Peyer's patch (tissue), 4 donors: ENCODE data around the gene AKT1. TPM values are rescaled to one million over a fixed set of nuclear protein-coding genes. Genes with fewer than 3 reads are reported as not detected.

Experiments
- DNase-seq, 3 donors: peaks; one replicate each; pipeline ENCODE4 v3.0.0-alpha.2; 2017 to 2019
- H3K27ac ChIP-seq, 4 donors: fragments of 200-600 bp; sonication (generic); one replicate each; pipeline ENCODE4 v1.5.1; 2016 to 2019
- H3K27me3 ChIP-seq, 2 donors: fragments of 200-600 bp; sonication (generic); one replicate each; pipeline ENCODE4 v1.5.1; 2019
- H3K36me3 ChIP-seq, 3 donors: fragments of 200-600 bp; sonication (generic); one replicate each; pipeline ENCODE4 v1.5.1; 2016 to 2019
- H3K4me1 ChIP-seq, 4 donors: fragments of 200-600 bp; sonication (generic); one replicate each; pipeline ENCODE4 v1.5.1; 2016 to 2019
- H3K4me3 ChIP-seq, 4 donors: fragments of 200-600 bp; sonication (generic); 1 replicate in 3 of 4; 2 replicates in 1 of 4; pipeline ENCODE4 v1.5.1; 2016 to 2019; ENCODE audit warnings: mild to moderate bottlenecking in 1 of 4
- H3K9me3 ChIP-seq, 4 donors: fragments of 200-600 bp; sonication (generic); one replicate each; pipeline ENCODE4 v1.5.1; 2016 to 2019; ENCODE audit warnings: mild to moderate bottlenecking in 1 of 4
- POLR2A ChIP-seq, 2 donors: fragments of 450-650 bp; IDR thresholded peaks; one replicate each; pipeline ENCODE4 v1.5.1; 2017; ENCODE audit warnings: antibody characterized with exemption in 2 of 2, mild to moderate bottlenecking in 2 of 2, moderate library complexity in 2 of 2
- total RNA-seq, 4 donors: library from RNA; depleted of rRNA; stranded (reverse); fragments of >200 nt; gene quantifications; one replicate each; pipeline ENCODE4 v1.1.0, GENCODE V29; 2016
- TF ChIP-seq, protein P1 (sequence below), 6 experiments: fragments of 450-650 bp in 4 of 6; fragments of 200-600 bp in 2 of 6; sonication (generic) in 1 of 6; IDR thresholded peaks; one replicate each; pipeline ENCODE4 v1.5.1; 2017 to 2019; ENCODE audit warnings: antibody characterized with exemption in 6 of 6, mild to moderate bottlenecking in 3 of 6, moderate library complexity in 1 of 6

The AKT1 gene
- total RNA-seq, 4 donors from 2014 or later: 85.6 to 259 (median 111) TPM

DNA sequence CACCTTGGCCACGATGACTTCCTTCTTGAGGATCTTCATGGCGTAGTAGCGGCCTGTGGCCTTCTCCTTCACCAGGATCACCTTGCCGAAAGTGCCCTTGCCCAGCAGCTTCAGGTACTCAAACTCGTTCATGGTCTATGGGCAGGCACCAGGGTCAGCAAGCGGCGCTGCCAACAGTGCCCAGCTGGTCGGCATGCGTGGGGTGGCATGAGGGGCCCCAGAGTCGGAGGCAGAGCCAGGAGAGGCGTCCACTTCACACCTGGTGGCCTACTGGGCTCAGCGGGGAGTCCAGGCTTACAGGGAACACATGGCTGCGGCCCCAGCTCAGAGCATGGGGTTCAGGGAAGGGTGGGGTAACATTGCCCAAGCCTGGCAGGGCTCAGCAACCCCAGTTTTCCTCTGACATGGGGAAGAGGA is 20.5 kb downstream of the AKT1 start:
- TF ChIP-seq, protein P1, sequence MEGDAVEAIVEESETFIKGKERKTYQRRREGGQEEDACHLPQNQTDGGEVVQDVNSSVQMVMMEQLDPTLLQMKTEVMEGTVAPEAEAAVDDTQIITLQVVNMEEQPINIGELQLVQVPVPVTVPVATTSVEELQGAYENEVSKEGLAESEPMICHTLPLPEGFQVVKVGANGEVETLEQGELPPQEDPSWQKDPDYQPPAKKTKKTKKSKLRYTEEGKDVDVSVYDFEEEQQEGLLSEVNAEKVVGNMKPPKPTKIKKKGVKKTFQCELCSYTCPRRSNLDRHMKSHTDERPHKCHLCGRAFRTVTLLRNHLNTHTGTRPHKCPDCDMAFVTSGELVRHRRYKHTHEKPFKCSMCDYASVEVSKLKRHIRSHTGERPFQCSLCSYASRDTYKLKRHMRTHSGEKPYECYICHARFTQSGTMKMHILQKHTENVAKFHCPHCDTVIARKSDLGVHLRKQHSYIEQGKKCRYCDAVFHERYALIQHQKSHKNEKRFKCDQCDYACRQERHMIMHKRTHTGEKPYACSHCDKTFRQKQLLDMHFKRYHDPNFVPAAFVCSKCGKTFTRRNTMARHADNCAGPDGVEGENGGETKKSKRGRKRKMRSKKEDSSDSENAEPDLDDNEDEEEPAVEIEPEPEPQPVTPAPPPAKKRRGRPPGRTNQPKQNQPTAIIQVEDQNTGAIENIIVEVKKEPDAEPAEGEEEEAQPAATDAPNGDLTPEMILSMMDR (IDR thresholded peaks at IDR 0.05): no peak
- TF ChIP-seq POLR2A (IDR thresholded peaks at IDR 0.05): no peak
- no peaks in the 10 kb centered on the region for H3K9me3 ChIP-seq
- no peak overlapping the region for H3K27ac ChIP-seq
- peaks cover 0 to 71% (median 0%) of the 10 kb centered on the region in 3 donors for H3K36me3 ChIP-seq
- H3K27me3 ChIP-seq: no peaks in the 10 kb centered on the region
- H3K4me3 ChIP-seq: no peak overlapping the region
- H3K4me1 ChIP-seq: no peaks in the 10 kb centered on the region
- DNase-seq: no peak

DNA sequence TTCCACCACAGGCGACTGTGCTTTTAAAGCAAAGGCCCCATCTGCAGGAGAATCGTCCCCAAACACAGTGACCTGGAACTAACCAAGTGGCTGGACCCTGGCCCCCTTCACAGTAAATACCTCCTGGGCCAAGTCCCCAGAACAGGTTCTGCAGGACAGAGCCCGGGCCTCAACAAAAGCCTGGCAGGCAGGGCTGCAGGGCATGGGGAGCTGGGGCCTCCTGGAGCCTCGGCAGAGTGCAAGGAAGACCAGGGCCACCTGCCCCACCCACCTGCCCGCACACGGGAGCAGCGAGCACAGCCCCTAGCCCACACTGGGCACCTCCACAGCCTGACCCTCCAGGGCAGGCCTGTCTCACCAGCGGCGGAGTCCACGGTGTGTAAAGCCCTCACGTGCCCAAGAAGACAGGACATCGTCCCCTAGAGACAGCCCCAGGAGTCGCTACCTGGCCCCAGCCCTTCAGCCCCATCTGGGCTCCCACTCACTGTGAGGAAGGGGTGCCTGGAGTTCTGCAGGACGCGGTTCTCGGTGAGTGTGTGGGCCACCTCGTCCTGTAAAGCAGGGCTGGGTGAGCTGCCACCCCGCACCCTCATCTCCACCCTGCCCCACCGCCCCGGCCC is 21.0 kb downstream of the AKT1 start:
- no peak overlapping the region for H3K27ac ChIP-seq
- H3K4me3 ChIP-seq: no peak overlapping the region
- DNase-seq: no peak
- no peaks in the 10 kb centered on the region for H3K4me1 ChIP-seq
- peaks cover 0 to 68% (median 0%) of the 10 kb centered on the region in 3 donors for H3K36me3 ChIP-seq
- TF ChIP-seq, protein P1 (IDR thresholded peaks at IDR 0.05): no peak
- no peaks in the 10 kb centered on the region for H3K9me3 ChIP-seq
- H3K27me3 ChIP-seq: no peaks in the 10 kb centered on the region

DNA sequence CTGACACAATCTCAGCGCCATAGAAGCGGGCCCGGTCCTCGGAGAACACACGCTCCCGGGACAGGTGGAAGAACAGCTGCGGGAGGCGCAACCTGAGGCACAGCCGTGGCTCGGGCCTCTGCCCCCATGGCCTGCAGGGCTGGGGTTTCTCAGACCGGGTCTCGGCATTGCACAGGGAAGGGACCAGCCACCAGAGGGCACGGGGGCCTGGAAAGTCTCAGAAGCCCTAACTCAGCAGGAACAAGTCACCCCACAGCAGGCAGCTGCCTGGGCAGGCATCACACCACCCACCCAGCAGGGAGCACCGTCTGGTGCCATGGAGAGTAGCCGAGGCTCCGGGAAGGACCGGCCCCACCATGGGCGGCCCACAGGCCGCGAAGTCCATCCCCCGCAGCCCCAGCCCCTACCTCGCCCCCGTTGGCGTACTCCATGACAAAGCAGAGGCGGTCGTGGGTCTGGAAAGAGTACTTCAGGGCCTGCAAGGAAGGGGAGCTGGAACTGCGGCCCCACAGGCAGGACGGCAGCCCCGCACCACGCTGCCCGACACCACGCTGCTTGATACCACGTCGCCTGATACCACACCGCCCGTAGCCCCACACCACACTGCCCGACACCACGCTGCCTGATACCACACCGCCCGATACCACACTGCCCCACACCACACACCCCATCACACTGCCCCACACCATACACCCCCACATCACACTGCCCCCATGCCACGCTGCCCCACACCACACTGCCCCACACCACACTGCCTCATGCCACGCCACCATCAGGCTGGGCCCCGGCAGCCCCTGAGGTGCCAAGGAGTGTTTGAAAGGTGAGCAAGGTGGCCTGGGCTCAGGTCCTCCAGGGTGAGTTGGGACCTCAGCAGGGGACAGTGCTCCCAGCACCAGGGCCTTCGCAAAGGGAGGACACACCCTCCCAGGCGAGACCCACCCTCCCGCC is 21.8 kb downstream of the AKT1 start:
- no peaks in the 10 kb centered on the region for H3K27me3 ChIP-seq
- DNase-seq: no peak

DNA sequence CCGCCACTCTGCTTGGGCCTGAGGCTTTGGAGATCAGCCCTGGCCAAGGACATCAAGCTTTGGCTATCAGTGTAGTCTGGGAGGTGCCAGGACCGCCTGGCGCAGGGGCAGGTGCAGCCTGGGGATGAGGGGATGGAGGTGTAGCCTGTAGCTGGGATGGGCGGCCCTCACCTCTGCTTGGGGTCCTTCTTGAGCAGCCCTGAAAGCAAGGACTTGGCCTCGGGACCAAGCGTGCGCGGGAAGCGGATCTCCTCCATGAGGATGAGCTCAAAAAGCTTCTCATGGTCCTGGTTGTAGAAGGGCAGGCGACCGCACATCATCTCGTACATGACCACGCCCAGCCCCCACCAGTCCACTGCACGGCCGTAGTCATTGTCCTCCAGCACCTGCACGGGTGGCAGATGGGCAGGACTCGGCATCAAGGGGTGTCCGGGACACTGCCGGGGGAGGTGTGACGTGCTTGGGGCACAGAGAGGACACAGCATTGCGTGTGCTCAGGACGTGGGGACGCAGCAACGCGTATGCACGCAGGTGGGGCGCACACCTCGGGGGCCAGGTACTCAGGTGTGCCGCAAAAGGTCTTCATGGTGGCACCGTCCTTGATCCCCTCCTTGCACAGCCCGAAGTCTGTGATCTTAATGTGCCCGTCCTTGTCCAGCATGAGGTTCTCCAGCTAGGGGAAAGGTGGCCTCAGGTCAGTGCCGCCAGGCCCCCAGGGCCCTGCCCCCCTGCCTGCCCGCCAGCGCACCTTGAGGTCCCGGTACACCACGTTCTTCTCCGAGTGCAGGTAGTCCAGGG is 22.6 kb downstream of the AKT1 start:
- H3K27me3 ChIP-seq: no peaks in the 10 kb centered on the region
- no peaks in the 10 kb centered on the region for H3K9me3 ChIP-seq
- peaks cover 0 to 65% (median 0%) of the 10 kb centered on the region in 3 donors for H3K36me3 ChIP-seq
- no peak overlapping the region for H3K27ac ChIP-seq
- peaks cover 0 to 10% (median 2%) of the 10 kb centered on the region in 4 donors for H3K4me1 ChIP-seq
- no peak for DNase-seq
- no peak for TF ChIP-seq POLR2A (IDR thresholded peaks at IDR 0.05)
- TF ChIP-seq, protein P1 (IDR thresholded peaks at IDR 0.05): no peak
- no peak overlapping the region for H3K4me3 ChIP-seq

More for the DNA sequence above, 21.8 kb downstream of the AKT1 start:
- H3K9me3 ChIP-seq: no peaks in the 10 kb centered on the region
- no peak overlapping the region for H3K27ac ChIP-seq
- peaks cover 0 to 65% (median 0%) of the 10 kb centered on the region in 3 donors for H3K36me3 ChIP-seq
- H3K4me1 ChIP-seq: peaks cover 0 to 3% (median under 1%) of the 10 kb centered on the region in 4 donors
- TF ChIP-seq POLR2A (IDR thresholded peaks at IDR 0.05): no peak
- TF ChIP-seq, protein P1 (IDR thresholded peaks at IDR 0.05): no peak
- no peak overlapping the region for H3K4me3 ChIP-seq
